Neural cell (in vitro differentiated cells): ENCODE data around the gene TNC.

Experiments used
- MXI1 ChIP-seq: fragments of 450-650 bp; conservative IDR thresholded peaks from 2 replicates; pipeline ENCODE4 v1.6.1; 2014; ENCODE audit warnings: antibody characterized with exemption, mild to moderate bottlenecking; ENCODE audit not compliant: poor library complexity, severe bottlenecking
- RAD21 ChIP-seq: fragments of 450-650 bp; conservative IDR thresholded peaks from 2 replicates; pipeline ENCODE4 v1.6.1; 2014; ENCODE audit warnings: antibody characterized with exemption, mild to moderate bottlenecking, moderate library complexity
- SMC3 ChIP-seq: fragments of 450-650 bp; conservative IDR thresholded peaks from 2 replicates; pipeline ENCODE4 v1.6.1; 2014; ENCODE audit warnings: antibody characterized with exemption, mild to moderate bottlenecking, moderate library complexity; ENCODE audit not compliant: poor library complexity
- TF ChIP-seq, protein P1 (sequence below): fragments of 450-650 bp; IDR thresholded peaks from 2 replicates; pipeline ENCODE4 v1.5.1; 2014; ENCODE audit warnings: antibody characterized with exemption, mild to moderate bottlenecking, moderate library complexity; ENCODE audit not compliant: poor library complexity, severe bottlenecking

- TF ChIP-seq, protein P1, sequence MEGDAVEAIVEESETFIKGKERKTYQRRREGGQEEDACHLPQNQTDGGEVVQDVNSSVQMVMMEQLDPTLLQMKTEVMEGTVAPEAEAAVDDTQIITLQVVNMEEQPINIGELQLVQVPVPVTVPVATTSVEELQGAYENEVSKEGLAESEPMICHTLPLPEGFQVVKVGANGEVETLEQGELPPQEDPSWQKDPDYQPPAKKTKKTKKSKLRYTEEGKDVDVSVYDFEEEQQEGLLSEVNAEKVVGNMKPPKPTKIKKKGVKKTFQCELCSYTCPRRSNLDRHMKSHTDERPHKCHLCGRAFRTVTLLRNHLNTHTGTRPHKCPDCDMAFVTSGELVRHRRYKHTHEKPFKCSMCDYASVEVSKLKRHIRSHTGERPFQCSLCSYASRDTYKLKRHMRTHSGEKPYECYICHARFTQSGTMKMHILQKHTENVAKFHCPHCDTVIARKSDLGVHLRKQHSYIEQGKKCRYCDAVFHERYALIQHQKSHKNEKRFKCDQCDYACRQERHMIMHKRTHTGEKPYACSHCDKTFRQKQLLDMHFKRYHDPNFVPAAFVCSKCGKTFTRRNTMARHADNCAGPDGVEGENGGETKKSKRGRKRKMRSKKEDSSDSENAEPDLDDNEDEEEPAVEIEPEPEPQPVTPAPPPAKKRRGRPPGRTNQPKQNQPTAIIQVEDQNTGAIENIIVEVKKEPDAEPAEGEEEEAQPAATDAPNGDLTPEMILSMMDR: no peak
- TF ChIP-seq RAD21 (no peak), MXI1 (no peak), SMC3 (no peak)
Measured at GRCh38 chr9:115114546-115114945, 3.4 kb downstream of the TNC start.
